H1 (cell line): ENCODE measurements around the gene SYPL1. TPM values are rescaled to one million over a fixed set of nuclear protein-coding genes. Genes with fewer than 3 reads are reported as not detected.

Experiments
- ASH2L ChIP-seq: fragments of 200-600, 300-600 bp; sonication (generic); IDR thresholded peaks from one replicate; pipeline ENCODE4 v1.7.1; 2017; ENCODE audit warnings: low read length
- BACH1 ChIP-seq: IDR thresholded peaks from 2 replicates; pipeline ENCODE4 v1.6.1; 2012; ENCODE audit warnings: low read length, improper control_type of control experiment
- CHD1 ChIP-seq: IDR thresholded peaks from 2 replicates; pipeline ENCODE4 v1.6.1; 2012; ENCODE audit warnings: low read depth, low read length, improper control_type of control experiment
- E2F6 ChIP-seq: IDR thresholded peaks from 2 replicates; pipeline ENCODE4 v1.6.1; 2012; ENCODE audit warnings: inconsistent platforms
- EZH2 ChIP-seq: fragments of 200-600 bp; sonication (generic); IDR thresholded peaks from 2 replicates; pipeline ENCODE4 v1.7.1; 2012; ENCODE audit warnings: low read depth, mild to moderate bottlenecking, moderate library complexity, low read length, inconsistent platforms; ENCODE audit not compliant: severe bottlenecking
- TAF7 ChIP-seq: optimal IDR thresholded peaks from 2 replicates; pipeline ENCODE3; 2011; ENCODE audit warnings: low read depth, mild to moderate bottlenecking, inconsistent platforms, low read length, moderate library complexity, borderline replicate concordance
- YY1 ChIP-seq: IDR thresholded peaks from 2 replicates; pipeline ENCODE4 v1.6.1; 2011; ENCODE audit warnings: low read depth, mild to moderate bottlenecking, low read length
- polyA plus RNA-seq, 7 experiments: library from polyadenylated mRNA; depleted of rRNA in 3 of 7; stranded (reverse) in 5 of 7; unstranded in 2 of 7; fragments of >200 nt in 5 of 7; fragments of 200-250 nt in 2 of 7; gene quantifications; 1 replicate in 5 of 7; 2 replicates in 1 of 7; 4 replicates in 1 of 7; pipeline versions ENCODE4 v1.2.1 to v1.2.3, GENCODE V29; 2011 to 2013; ENCODE audit warnings: missing spikeins in 2 of 7, mixed read lengths in 2 of 7
- total RNA-seq: library from RNA; stranded (reverse); fragmentation: NEBNext Ultra II Directional; extraction: Animal tissue kit (Norgen Biotek cat#: 25700); gene quantifications from 2 replicates; pipeline ENCODE4 v1.2.1, GENCODE V29; 2021

The SYPL1 gene
- total and polyA plus RNA-seq, 2 of the 8 experiments (the other 6 are each of a cell fraction or from before 2014, with no cell fraction given), result 44.9 to 57.7 TPM

DNA sequence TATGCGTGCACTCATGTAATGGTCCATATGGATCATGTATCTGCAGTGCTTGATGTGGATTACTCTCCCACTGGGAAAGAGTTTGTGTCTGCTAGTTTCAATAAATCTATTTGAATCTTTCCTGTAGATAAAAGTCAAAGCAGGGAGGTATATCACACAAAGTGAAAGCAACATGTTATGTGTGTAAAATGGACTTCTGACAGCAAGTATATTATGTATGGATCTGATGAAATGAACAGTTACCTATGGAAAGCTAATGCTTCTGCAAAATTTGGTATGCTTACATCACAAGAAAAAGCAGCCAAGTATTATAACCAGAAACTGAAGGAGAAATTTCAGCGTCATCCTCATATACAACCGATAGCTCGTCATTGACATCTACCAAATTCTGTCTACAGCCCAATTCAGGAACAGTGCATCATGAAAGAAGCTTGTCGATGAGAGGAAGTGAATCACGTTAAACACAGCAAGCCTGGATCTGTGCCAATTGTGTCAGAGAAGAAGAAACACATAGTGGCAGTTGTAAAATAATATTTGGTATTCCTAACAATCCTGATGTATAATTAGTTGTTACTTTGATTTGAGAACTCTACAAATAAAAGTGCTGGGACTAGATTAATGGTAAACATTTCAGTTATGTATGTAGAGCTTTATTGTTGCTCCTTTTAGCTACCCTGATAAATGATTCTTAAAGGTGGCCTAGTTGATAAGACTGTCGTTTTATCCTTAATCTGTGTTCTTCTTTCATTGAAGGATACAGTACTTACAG, 14.2 kb upstream of the SYPL1 start (continued):
- TF ChIP-seq E2F6 (no peak), BACH1 (no peak), TAF7 (no peak), ASH2L (no peak), EZH2 (no peak), YY1 (no peak), CHD1 (no peak)
